ENCODE measurements around the gene HTRA1.

DNA sequence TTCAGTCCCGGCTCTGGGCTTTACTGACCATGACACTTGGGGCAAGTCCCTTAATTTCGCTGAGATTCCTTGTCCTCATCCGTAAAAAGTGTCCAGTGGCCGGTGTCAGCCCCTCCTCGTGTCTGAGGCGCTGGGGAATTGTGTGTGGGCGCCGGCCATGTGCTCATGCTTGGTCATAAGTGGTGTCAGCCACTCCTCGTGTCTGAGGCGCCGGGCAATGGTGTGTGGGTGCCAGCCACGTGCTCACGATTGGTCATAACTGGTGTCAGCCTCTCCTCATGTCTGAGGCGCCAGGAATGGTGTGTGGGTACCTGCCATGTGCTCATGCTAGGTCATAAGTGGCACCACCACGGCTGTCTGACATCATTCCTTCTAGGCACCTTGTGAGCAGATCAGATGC, 58.5 kb downstream of the HTRA1 start:
- TF ChIP-seq POLR2AphosphoS5 (IDR thresholded peaks at IDR 0.05; ENCODE audit: low read depth, low read length) (no peak), TCF7L2 (IDR thresholded peaks at IDR 0.05; ENCODE audit: low read depth, low read length) (no peak)
- TF ChIP-seq, protein P1, sequence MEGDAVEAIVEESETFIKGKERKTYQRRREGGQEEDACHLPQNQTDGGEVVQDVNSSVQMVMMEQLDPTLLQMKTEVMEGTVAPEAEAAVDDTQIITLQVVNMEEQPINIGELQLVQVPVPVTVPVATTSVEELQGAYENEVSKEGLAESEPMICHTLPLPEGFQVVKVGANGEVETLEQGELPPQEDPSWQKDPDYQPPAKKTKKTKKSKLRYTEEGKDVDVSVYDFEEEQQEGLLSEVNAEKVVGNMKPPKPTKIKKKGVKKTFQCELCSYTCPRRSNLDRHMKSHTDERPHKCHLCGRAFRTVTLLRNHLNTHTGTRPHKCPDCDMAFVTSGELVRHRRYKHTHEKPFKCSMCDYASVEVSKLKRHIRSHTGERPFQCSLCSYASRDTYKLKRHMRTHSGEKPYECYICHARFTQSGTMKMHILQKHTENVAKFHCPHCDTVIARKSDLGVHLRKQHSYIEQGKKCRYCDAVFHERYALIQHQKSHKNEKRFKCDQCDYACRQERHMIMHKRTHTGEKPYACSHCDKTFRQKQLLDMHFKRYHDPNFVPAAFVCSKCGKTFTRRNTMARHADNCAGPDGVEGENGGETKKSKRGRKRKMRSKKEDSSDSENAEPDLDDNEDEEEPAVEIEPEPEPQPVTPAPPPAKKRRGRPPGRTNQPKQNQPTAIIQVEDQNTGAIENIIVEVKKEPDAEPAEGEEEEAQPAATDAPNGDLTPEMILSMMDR (IDR thresholded peaks at IDR 0.05), result no peak
- TF ChIP-seq, protein P2, sequence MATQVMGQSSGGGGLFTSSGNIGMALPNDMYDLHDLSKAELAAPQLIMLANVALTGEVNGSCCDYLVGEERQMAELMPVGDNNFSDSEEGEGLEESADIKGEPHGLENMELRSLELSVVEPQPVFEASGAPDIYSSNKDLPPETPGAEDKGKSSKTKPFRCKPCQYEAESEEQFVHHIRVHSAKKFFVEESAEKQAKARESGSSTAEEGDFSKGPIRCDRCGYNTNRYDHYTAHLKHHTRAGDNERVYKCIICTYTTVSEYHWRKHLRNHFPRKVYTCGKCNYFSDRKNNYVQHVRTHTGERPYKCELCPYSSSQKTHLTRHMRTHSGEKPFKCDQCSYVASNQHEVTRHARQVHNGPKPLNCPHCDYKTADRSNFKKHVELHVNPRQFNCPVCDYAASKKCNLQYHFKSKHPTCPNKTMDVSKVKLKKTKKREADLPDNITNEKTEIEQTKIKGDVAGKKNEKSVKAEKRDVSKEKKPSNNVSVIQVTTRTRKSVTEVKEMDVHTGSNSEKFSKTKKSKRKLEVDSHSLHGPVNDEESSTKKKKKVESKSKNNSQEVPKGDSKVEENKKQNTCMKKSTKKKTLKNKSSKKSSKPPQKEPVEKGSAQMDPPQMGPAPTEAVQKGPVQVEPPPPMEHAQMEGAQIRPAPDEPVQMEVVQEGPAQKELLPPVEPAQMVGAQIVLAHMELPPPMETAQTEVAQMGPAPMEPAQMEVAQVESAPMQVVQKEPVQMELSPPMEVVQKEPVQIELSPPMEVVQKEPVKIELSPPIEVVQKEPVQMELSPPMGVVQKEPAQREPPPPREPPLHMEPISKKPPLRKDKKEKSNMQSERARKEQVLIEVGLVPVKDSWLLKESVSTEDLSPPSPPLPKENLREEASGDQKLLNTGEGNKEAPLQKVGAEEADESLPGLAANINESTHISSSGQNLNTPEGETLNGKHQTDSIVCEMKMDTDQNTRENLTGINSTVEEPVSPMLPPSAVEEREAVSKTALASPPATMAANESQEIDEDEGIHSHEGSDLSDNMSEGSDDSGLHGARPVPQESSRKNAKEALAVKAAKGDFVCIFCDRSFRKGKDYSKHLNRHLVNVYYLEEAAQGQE (IDR thresholded peaks at IDR 0.05; ENCODE audit: insufficient read depth in 1 of 2, low read depth in 2 of 2, low read length in 1 of 2), result no peak
